ENCODE results near the gene C11orf21.
"Not testable (repeated sequence)": the region's sequence is repeated elsewhere in the genome, so short reads cannot be mapped to it uniquely, and the experiment has no call there.

Gene C11orf21

GRCh38 chr11:2296913-2297622, 4.7 kb downstream of the C11orf21 start:
- no peak for DNase-seq (ENCODE audit: low read depth, low spot score)

- DNase-seq (ENCODE audit: low read depth, low spot score), result no peak
Observed at GRCh38 chr11:2295971-2296912, 5.5 kb downstream of the C11orf21 start.

GRCh38 chr11:2294926-2295290, 6.8 kb downstream of the C11orf21 start:
- no peak for DNase-seq (ENCODE audit: low read depth, low spot score)

- no peak for DNase-seq (ENCODE audit: low read depth, low spot score)
Observed at GRCh38 chr11:2293984-2294925, 7.5 kb downstream of the C11orf21 start.

GRCh38 chr11:2293531-2293971, 8.2 kb downstream of the C11orf21 start:
- no peak for DNase-seq (ENCODE audit: low read depth, low spot score)

- DNase-seq (ENCODE audit: low read depth, low spot score), result no peak
Observed at GRCh38 chr11:2290351-2290841, 11.3 kb downstream of the C11orf21 start.

- DNase-seq (ENCODE audit: low read depth, low spot score), result no peak
Observed at GRCh38 chr11:2289859-2290258, 11.9 kb downstream of the C11orf21 start.

GRCh38 chr11:2289350-2289749, 12.4 kb downstream of the C11orf21 start:
- no peak for DNase-seq (ENCODE audit: low read depth, low spot score)

GRCh38 chr11:2287091-2287490, 14.6 kb downstream of the C11orf21 start:
- DNase-seq (ENCODE audit: low read depth, low spot score), result no peak

GRCh38 chr11:2286350-2286749, 15.4 kb downstream of the C11orf21 start:
- DNase-seq (ENCODE audit: low read depth, low spot score), result not testable (repeated sequence)

- no peak for DNase-seq (ENCODE audit: low read depth, low spot score)
Observed at GRCh38 chr11:2280208-2280607, 21.5 kb downstream of the C11orf21 start.

- DNase-seq (ENCODE audit: low read depth, low spot score), result no peak
Observed at GRCh38 chr11:2277933-2278523, 23.7 kb downstream of the C11orf21 start.

- DNase-seq (ENCODE audit: low read depth, low spot score), result no peak
Observed at GRCh38 chr11:2277008-2277346, 24.7 kb downstream of the C11orf21 start.

GRCh38 chr11:2276280-2277007, 25.3 kb downstream of the C11orf21 start:
- no peak for DNase-seq (ENCODE audit: low read depth, low spot score)

GRCh38 chr11:2275334-2276279, 26.1 kb downstream of the C11orf21 start:
- no peak for DNase-seq (ENCODE audit: low read depth, low spot score)

- no peak for DNase-seq (ENCODE audit: low read depth, low spot score)
Observed at GRCh38 chr11:2273771-2274170, 27.9 kb downstream of the C11orf21 start.

- no peak for DNase-seq (ENCODE audit: low read depth, low spot score)
Observed at GRCh38 chr11:2273311-2273710, 28.4 kb downstream of the C11orf21 start.

- DNase-seq (ENCODE audit: low read depth, low spot score), result no peak
Observed at GRCh38 chr11:2272946-2273280, 28.8 kb downstream of the C11orf21 start.

- no peak for DNase-seq (ENCODE audit: low read depth, low spot score)
Observed at GRCh38 chr11:2272228-2272945, 29.3 kb downstream of the C11orf21 start.

Data from brain pericyte (primary cell).